22Rv1 (cell line): ENCODE measurements around the gene ACSF3.

Source experiments
- CTCF ChIP-seq: fragments of 450-650 bp; IDR thresholded peaks from 2 replicates; pipeline ENCODE4 v1.5.1; 2017; ENCODE audit warnings: mild to moderate bottlenecking
- ZFX ChIP-seq: fragments of 450-650 bp; IDR thresholded peaks from 2 replicates; pipeline ENCODE4 v1.6.1; 2017; ENCODE audit warnings: antibody characterized with exemption, borderline replicate concordance

GRCh38 chr16:89155184-89155679, 61.6 kb downstream of the ACSF3 start:
- TF ChIP-seq CTCF = no peak
- no peak for TF ChIP-seq ZFX
